ACHN (cell line): ENCODE measurements around the gene CDHR5.
A peak's percentile ranks its signal among the peaks of the same experiment; 100 is the strongest.
"Not testable (repeated sequence)": the region's sequence is repeated elsewhere in the genome, so short reads cannot be mapped to it uniquely, and the experiment has no call there.

Experiments used
- DNase-seq: peaks from one replicate; pipeline ENCODE4 v3.0.0-alpha.2; 2015
- in situ Hi-C: cut with HindIII; loops from 2 replicates; pipeline ENCODE4 v1.10.0; 2017; ENCODE audit warnings: low sequenced_read_pairs, low pct_ligation_motif_present, low pct_unique_long_range_greater_than_20kb

Gene CDHR5

GRCh38 chr11:624705-625635, at the start of gene CDHR5:
Gene CDHR5 (minus strand): TSS chr11:624955. CDS start chr11:624902, 53 bp downstream.
- no peak for DNase-seq
- in situ Hi-C loops = no loop called here

- in situ Hi-C loops = no loop called here
- DNase-seq = no peak
These were observed 49.7 kb upstream of the CDHR5 start for GRCh38 chr11:674406-674805.

- DNase-seq = no peak
- in situ Hi-C loops = no loop called here
These were observed 49.1 kb upstream of the CDHR5 start for GRCh38 chr11:673866-674265.

GRCh38 chr11:665704-666281, 41.0 kb upstream of the CDHR5 start:
- in situ Hi-C loops = no loop called here
- DNase-seq = no peak

GRCh38 chr11:665062-665703, 40.4 kb upstream of the CDHR5 start:
- no peak for DNase-seq
- in situ Hi-C loops = no loop called here

GRCh38 chr11:662689-663274, 38.0 kb upstream of the CDHR5 start:
- in situ Hi-C loops = no loop called here
- peak; percentile 54 for DNase-seq

- DNase-seq = no peak
- in situ Hi-C loops = no loop called here
These were observed 36.1 kb upstream of the CDHR5 start for GRCh38 chr11:660681-661444.

- in situ Hi-C loops = no loop called here
- DNase-seq = no peak
These were observed 35.5 kb upstream of the CDHR5 start for GRCh38 chr11:660281-660680.

GRCh38 chr11:659532-660085, 34.9 kb upstream of the CDHR5 start:
- in situ Hi-C loops = no loop called here
- no peak for DNase-seq

GRCh38 chr11:657691-658126, 33.0 kb upstream of the CDHR5 start:
- in situ Hi-C loops = no loop called here
- DNase-seq = no peak

- in situ Hi-C loops = no loop called here
These were observed 32.1 kb upstream of the CDHR5 start for GRCh38 chr11:656866-657265.

GRCh38 chr11:656426-656825, 31.7 kb upstream of the CDHR5 start:
- in situ Hi-C loops = no loop called here
- DNase-seq = no peak

More at GRCh38 chr11:656866-657265, 32.1 kb upstream of the CDHR5 start:
- DNase-seq = no peak

GRCh38 chr11:655036-655726, 30.4 kb upstream of the CDHR5 start:
- in situ Hi-C loops = no loop called here
- DNase-seq = peak; percentile 90

- in situ Hi-C loops, DNase-seq: not testable (repeated sequence)
These were observed 29.7 kb upstream of the CDHR5 start for GRCh38 chr11:654444-654843.

- DNase-seq = no peak
- in situ Hi-C loops = no loop called here
These were observed 29.1 kb upstream of the CDHR5 start for GRCh38 chr11:653837-654236.

GRCh38 chr11:653136-653535, 28.4 kb upstream of the CDHR5 start:
- in situ Hi-C loops, DNase-seq: not testable (repeated sequence)

- DNase-seq = no peak
- in situ Hi-C loops = no loop called here
These were observed 25.7 kb upstream of the CDHR5 start for GRCh38 chr11:650482-650881.
